NOMO-1 treated with dmso at 0.1 percent for 144 hours (cell line): Measurements from ENCODE around the gene MRC1.
"Not testable (repeated sequence)": the region's sequence is repeated elsewhere in the genome, so short reads cannot be mapped to it uniquely, and the experiment has no call there.

ENCODE experiments used
- DNase-seq: peaks from one replicate; lab custom pipeline; 2025; ENCODE audit not compliant: unreplicated experiment; lab: John Stamatoyannopoulos, UW

MRC1 gene

GRCh38 chr10:17891435-17891834, 82.3 kb downstream of the MRC1 start:
- DNase-seq = no peak

DNA sequence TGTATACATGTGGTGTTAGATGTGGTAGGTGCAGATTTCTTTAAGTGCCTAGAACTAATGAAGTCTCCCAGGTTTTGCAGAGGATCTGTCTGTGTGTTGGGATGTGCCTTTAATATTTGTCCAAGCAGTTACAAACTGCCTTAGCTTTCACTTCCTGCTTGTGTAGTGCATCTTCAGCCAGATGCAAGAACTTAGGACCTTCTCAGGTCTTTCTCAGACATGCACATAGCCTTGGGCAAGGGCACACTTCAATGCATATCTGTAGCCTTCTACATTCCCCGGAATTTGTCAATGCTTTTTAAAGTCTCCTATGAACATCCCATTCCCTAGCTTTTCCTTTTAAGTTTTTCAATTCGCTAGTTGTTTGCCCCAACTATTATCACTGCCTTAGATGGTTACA, 95.4 kb downstream of the MRC1 start:
- peak; percentile 1 for DNase-seq

DNA sequence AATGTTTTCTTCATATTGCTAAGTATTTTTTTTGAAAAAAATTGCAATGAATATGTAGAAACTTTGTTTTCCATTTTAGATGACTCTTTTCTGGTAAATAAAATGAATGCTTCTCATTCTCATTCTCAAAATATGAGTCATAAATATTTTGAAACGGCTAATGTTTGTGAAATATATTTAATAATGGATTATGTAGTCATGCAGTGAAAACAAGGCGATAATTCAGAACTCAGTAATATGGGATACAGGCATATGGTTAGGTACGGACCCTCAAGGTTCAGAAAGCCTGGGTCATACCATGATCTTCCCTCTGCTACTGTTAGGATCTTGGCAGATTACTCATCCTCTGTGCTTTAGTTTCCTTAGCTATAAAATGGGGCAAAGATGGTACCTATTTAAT, 96.3 kb downstream of the MRC1 start:
- no peak for DNase-seq

- no peak for DNase-seq
Measured at GRCh38 chr10:17906002-17906401, 96.9 kb downstream of the MRC1 start.

DNA sequence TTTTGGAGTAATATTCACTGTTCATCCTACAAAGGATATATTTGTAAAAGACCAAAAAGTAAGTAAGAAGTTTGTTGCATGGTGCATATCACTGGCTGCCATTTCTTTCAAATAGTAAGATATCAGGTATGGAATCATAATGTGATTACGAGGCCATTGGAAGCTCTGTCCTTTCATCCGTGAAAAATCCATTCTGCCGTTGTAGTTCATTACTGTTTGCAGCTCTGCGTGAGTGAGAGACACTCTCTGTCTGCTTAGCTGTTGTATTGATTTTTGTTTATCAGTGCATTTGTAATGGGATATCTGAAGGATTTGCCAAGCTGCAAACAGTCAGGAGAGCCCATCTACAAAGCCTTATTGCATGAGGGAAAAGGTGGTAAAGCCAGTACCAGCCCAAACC, 98.5 kb downstream of the MRC1 start:
- no peak for DNase-seq

- peak; percentile 63 for DNase-seq
Measured at GRCh38 chr10:17910125-17910789, 101.1 kb downstream of the MRC1 start.

DNA sequence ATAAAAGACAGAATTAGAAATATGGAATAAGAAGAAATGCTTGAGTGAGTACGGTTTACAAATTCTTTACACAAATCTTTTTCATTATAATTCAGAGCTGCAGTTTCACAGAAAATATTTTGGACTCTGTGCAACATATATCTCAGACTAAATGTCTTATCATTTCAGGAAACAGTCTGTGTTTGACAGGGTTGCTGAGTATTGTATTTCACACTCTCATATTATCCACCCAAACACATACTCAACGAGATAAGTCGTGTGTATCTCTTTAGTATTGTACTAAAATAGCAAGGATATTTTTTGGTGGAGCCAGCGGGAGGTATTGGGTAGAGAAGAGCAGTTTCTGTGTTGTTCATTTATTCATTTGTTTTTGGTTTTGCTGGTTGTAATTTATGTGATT, 103.6 kb downstream of the MRC1 start:
- DNase-seq = no peak

GRCh38 chr10:17913604-17914003, 104.5 kb downstream of the MRC1 start:
- DNase-seq = no peak

GRCh38 chr10:17914169-17915045, 105.3 kb downstream of the MRC1 start:
- no peak for DNase-seq

DNA sequence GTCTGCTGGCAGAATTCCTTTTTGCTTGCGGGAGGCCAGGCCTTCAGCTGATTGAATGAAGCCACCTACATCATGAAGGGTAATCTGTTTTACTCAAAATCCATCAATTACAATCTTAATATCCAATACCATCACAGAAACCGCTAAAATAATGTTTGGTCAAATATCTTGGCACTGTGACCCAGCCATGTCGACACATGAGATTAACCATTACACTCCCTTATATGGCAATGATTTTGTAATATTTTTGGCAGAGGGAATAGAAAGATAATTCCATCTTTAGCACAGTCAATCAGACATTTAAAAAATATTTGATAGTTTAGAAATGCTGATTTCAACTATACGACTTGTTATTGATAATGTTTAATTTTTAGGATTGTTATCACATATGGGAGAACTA, 106.0 kb downstream of the MRC1 start:
- no peak for DNase-seq

DNA sequence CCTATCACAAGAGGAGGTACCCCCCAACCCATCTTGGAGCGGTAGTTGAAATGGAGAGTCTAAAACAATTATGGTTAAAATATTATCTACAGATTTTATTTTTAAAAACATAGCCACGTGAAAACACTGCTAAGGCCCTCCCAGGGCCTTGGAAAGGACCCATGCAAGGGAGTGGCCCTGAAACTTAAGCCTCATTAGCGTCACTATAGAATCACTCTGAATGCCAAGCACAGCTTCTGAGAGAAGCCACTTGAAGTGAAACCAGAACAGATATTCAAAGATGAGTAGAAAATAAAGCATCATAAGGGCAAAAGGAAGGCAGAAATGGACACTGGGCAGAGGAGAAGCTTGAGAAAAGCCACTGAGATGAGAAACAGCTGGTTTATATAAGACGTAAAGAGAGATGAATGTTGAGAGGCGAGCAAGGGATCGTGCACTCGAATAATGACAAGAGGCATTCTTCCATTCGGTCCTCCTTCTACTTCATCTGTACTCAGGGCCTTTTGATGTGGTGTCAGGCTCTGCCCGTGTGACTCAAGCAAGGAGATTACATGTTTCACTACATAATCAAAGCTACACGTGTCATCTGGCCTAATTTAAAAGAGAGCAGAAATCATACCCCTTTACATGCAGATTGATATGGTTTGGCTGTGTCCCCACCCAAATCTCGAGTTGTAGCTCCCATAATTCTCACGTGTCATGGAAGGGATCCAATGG, 109.2 kb downstream of the MRC1 start:
- DNase-seq = no peak

GRCh38 chr10:17921378-17921777, 112.2 kb downstream of the MRC1 start:
- no peak for DNase-seq

GRCh38 chr10:17923728-17924127, 114.6 kb downstream of the MRC1 start:
- no peak for DNase-seq

DNA sequence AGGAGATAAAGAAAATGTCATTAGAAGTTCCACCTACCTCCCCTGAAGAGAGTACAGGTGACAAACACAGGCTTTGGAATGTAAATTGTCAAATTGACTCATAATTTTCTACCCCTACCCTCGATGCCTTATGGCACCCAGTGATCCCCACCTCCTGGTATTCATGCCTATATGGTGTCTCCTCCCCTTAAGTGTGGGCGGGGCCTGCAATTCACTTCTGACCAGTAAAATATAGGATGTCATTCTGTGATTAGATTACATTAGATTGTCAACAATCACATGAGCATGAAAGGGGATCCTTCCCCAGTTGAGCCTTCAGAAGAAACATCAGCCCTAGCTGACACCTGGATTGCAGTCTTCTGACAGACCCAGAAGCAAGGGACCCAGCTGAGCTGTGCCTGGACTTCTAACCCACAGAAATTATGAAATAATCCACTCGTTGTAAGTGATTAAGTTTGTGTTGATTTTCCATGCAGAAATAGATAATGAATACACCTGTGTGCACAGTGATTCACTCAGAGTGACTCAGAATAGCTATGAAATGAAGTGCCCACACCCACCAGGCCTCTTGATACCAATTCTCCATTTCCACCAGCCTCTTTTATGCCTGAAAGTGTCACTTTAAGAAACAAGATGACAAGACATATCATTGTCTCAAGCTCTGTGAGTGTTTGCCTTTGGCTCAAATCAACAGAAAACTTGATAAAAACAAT, 134.0 kb downstream of the MRC1 start:
- no peak for DNase-seq

DNA sequence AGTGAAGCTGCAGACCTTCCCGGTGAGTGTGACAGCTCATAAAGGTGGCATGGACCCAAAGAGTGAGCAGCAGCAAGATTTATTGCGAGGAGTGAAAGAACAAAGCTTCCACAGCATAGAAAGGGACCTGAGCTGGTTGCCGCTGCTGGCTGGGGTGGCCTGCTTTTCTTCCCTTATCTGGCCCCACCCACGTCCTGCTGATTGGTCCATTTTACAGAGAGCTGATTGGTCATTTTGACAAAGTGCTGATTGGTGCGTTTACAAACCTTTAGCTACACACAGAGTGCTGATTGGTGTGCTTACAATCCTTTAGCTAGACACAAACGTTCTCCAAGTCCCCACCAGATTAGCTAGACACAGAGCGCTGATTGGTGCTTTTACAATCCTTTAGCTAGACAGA, 141.1 kb downstream of the MRC1 start:
- not testable (repeated sequence) for DNase-seq

GRCh38 chr10:17950726-17951125, 141.6 kb downstream of the MRC1 start:
- no peak for DNase-seq

- no peak for DNase-seq
Measured at GRCh38 chr10:17951868-17952371, 142.8 kb downstream of the MRC1 start, which contains the start of gene SLC39A12. TSS of gene SLC39A12 (plus strand) at chr10:17951918. CDS start at chr10:17953277, 1,359 bp downstream.

DNA sequence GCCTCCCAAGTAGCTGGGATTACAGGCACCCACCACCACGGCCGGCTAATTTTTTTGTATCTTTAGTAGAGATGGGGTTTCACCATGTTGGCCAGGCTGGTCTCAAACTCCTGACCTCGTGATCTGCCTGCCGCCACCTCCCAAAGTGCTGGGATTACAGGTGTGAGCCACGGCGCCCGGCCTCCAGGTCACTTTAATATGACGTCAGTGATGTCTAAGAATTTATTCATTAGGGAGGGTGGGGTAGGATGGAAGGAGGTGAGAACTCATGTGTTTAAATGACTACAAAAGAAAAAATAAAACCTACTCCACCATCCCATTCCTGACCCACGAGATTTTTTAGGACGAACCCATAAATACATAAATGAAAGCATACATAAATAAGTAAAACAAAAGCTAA, 145.2 kb downstream of the MRC1 start:
- DNase-seq = not testable (repeated sequence)

DNA sequence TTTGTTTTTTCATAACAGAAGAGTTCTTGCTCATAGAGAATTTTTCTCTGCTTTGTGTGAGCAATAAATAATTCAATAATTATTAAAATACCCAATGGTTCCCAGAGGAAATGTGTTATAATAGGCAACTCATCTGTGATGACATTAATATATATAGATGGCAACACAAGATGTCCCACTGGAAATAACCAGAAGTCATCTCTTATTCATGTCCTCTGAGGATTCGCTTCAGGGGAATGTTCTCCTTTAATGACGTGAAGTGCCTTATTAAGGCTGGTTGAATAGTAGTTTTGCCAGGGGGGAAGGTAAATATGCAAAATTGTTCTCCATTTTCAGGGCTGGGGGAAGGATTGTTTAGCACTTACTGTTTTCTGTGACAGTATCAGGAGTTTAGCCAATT, 145.7 kb downstream of the MRC1 start:
- no peak for DNase-seq

DNA sequence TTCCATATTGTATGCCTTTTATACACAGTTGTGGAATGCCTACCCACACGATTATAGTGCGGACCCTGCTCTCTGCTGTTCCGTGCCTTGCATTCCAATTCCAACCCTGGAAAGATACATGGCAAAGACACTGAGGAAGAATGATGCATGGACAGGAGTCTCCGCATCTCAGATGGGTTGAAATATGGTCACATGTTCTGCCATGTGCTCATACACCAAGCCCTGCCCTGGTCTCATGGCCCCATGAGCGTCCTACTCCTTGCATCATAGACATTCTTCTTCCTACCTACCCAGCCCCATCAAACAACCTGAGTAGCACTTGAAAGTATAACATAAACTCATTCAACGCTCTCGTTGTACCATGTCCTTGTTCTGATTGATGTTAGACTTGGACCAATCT, 148.9 kb downstream of the MRC1 start:
- no peak for DNase-seq

DNA sequence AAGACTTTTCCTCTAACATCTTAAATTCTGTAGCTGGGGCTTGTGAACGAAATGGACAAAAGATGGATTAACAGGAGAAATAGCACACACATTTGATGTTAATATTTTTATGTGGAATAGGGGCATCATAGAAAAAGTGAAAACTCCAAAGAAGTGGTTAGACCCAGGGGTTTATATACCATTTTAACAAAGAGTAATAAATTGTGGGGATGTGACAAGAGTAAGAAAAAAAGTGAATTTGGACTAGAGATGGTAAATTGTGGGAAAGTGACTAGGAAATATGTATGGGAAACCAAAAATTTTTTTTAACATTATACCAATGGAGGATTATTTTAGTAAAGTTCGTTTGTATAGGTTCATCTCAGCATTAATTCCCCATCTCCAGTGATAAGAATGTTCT, 150.7 kb downstream of the MRC1 start:
- no peak for DNase-seq
